HCT116 (cell line): ENCODE measurements around the gene NAA60. TPM values are rescaled to one million over a fixed set of nuclear protein-coding genes. Genes with fewer than 3 reads are reported as not detected.

Experiments
- ATAC-seq: fragments of 200-7000 bp; cut with Tn5 transposase; 2 replicates; pipeline ENCODE4 v1.9.1; 2020; ENCODE audit warnings: mild to moderate bottlenecking, moderate library complexity
- BruUV-seq: library from RNA; stranded (reverse); fragments of 400-500 nt; replicated peaks from 2 replicates; lab custom pipeline; 2021; lab: Mats Ljungman, UMichigan
- CTCF ChIA-PET: fragments of 300-600 bp; sonication (Branson Sonifier 250); formaldehyde crosslinking; loops from one replicate; lab custom pipeline; 2021; ENCODE audit warnings: antibody characterized with exemption; lab: Charles Lee
- POLR2A ChIA-PET: fragments of 300-600, 350-600 bp; sonication (Branson Sonifier 250); formaldehyde crosslinking; loops from one replicate; lab custom pipeline; 2021; ENCODE audit warnings: antibody characterized with exemption; lab: Charles Lee
- RAD21 ChIA-PET, 2 experiments: fragments of 300-600 bp; sonication (Branson Sonifier 250); formaldehyde crosslinking; loops; one replicate each; lab custom pipeline; 2023; ENCODE audit warnings: low total read pairs in 2 of 2; ENCODE audit not compliant: uncharacterized antibody in 2 of 2, unreplicated experiment in 2 of 2, low non-redundant PET in 1 of 2; lab: Charles Lee
- DNase-seq: peaks from one replicate; pipeline ENCODE4 v3.0.0-alpha.2; 2010; ENCODE audit warnings: low read depth, low spot score
- H2AFZ ChIP-seq: fragments of 200-600 bp; shearing (Covaris generic), sonication (generic); 2 replicates; pipeline ENCODE4 v1.6.1; 2017; ENCODE audit warnings: low read depth, mixed run types, mixed read lengths, antibody characterized with exemption, low read length; ENCODE audit not compliant: poor library complexity, severe bottlenecking
- H3K27ac ChIP-seq: 2 replicates; pipeline ENCODE4 v1.5.1; 2012; ENCODE audit warnings: low read depth, low read length
- H3K27me3 ChIP-seq: fragments of 200-600 bp; sonication (generic); 2 replicates; pipeline ENCODE4 v1.6.1; 2016; ENCODE audit warnings: mixed run types, low read length, mixed read lengths; ENCODE audit not compliant: insufficient read depth
- H3K36me3 ChIP-seq, 2 experiments: fragments of 200-500 bp in 1 of 2; fragments of 200-600 bp in 1 of 2; sonication (Bioruptor generic) in 1 of 2; sonication (generic) in 1 of 2; 2 replicates each; pipeline versions ENCODE4 v1.5.1 to v1.6.1; 2014 to 2016; ENCODE audit warnings: low read length in 2 of 2, inconsistent platforms in 1 of 2, mixed read lengths in 1 of 2, mixed run types in 1 of 2; ENCODE audit not compliant: insufficient read depth in 2 of 2, control insufficient read depth in 1 of 2
- H3K4me1 ChIP-seq, 2 experiments: fragments of 200-600 bp in 1 of 2; sonication (generic) in 1 of 2; 2 replicates each; pipeline versions ENCODE4 v1.5.1 to v1.6.1; 2012 to 2017; ENCODE audit warnings: low read length in 2 of 2, inconsistent platforms in 1 of 2, mild to moderate bottlenecking in 1 of 2, mixed read lengths in 1 of 2, mixed run types in 1 of 2, moderate library complexity in 1 of 2; ENCODE audit not compliant: insufficient read depth in 2 of 2, control insufficient read depth in 1 of 2
- H3K4me2 ChIP-seq: fragments of 200-600 bp; sonication (generic); 2 replicates; pipeline ENCODE4 v1.6.1; 2017; ENCODE audit warnings: mixed run types, low read length, mixed read lengths
- H3K4me3 ChIP-seq, 2 experiments: fragments of 200-600 bp in 1 of 2; sonication (generic) in 1 of 2; replicated peaks in 1 of 2; 2 replicates each; pipeline ENCODE4 v1.5.1; 2011 to 2016; ENCODE audit warnings: low read length in 2 of 2, control low read depth in 1 of 2, low read depth in 1 of 2, mild to moderate bottlenecking in 1 of 2, mixed read lengths in 1 of 2, mixed run types in 1 of 2
- H3K79me2 ChIP-seq: fragments of 200-600 bp; sonication (generic); 2 replicates; pipeline ENCODE4 v1.6.1; 2017; ENCODE audit warnings: mild to moderate bottlenecking, mixed run types, low read length, moderate library complexity, mixed read lengths; ENCODE audit not compliant: insufficient read depth
- H3K9ac ChIP-seq: fragments of 200-600 bp; sonication (generic); 2 replicates; pipeline ENCODE4 v1.6.1; 2016; ENCODE audit warnings: low read length, mixed read lengths
- H3K9me2 ChIP-seq: fragments of 200-600 bp; sonication (generic), shearing (Covaris generic); 2 replicates; pipeline ENCODE4 v1.6.1; 2017; ENCODE audit warnings: mixed run types, mild to moderate bottlenecking, moderate library complexity; ENCODE audit not compliant: insufficient read depth
- H3K9me3 ChIP-seq, 2 experiments: fragments of 200-500 bp in 1 of 2; fragments of 200-600 bp in 1 of 2; sonication (Bioruptor generic) in 1 of 2; sonication (generic) in 1 of 2; 2 replicates each; pipeline ENCODE4 v1.6.1; 2014 to 2017; ENCODE audit warnings: low read length in 2 of 2, mixed read lengths in 2 of 2, inconsistent platforms in 1 of 2, low read depth in 1 of 2, mild to moderate bottlenecking in 1 of 2, mixed run types in 1 of 2, moderate library complexity in 1 of 2; ENCODE audit not compliant: control insufficient read depth in 1 of 2, insufficient read depth in 1 of 2
- H4K20me1 ChIP-seq: fragments of 200-600 bp; sonication (generic), shearing (Covaris generic); 2 replicates; pipeline ENCODE4 v1.6.1; 2017; ENCODE audit warnings: mixed run types, mild to moderate bottlenecking, moderate library complexity; ENCODE audit not compliant: insufficient read depth
- CBX3 ChIP-seq: IDR thresholded peaks from 2 replicates; pipeline ENCODE4 v1.6.1; 2012; ENCODE audit warnings: low read depth
- CTCF ChIP-seq, 3 experiments: fragments of 200-600 bp in 1 of 3; sonication (generic) in 1 of 3; IDR thresholded peaks in 2 of 3; conservative IDR thresholded peaks in 1 of 3; 2 replicates each; pipeline ENCODE4 v1.5.1; 2012 to 2017; ENCODE audit warnings: low read depth in 2 of 3, low read length in 2 of 3, antibody characterized with exemption in 1 of 3, borderline replicate concordance in 1 of 3, control low read depth in 1 of 3, mild to moderate bottlenecking in 1 of 3, mixed read lengths in 1 of 3, mixed run types in 1 of 3, moderate library complexity in 1 of 3; ENCODE audit not compliant: insufficient read depth in 1 of 3
- EGR1 ChIP-seq: IDR thresholded peaks from 2 replicates; pipeline ENCODE4 v1.6.1; 2012; ENCODE audit warnings: low read depth
- ELF1 ChIP-seq: IDR thresholded peaks from 2 replicates; pipeline ENCODE4 v1.6.1; 2012; ENCODE audit warnings: low read depth, borderline replicate concordance
- EZH2 ChIP-seq: fragments of 200-600 bp; sonication (generic); IDR thresholded peaks from 2 replicates; pipeline ENCODE4 v1.6.1; 2017; ENCODE audit warnings: antibody characterized with exemption, mixed run types
- EZH2phosphoT487 ChIP-seq: fragments of 200-600 bp; IDR thresholded peaks from 2 replicates; pipeline ENCODE4 v1.6.1; 2018; ENCODE audit warnings: antibody characterized with exemption, borderline replicate concordance
- FOSL1 ChIP-seq: IDR thresholded peaks from 2 replicates; pipeline ENCODE4 v1.6.1; 2012; ENCODE audit warnings: low read depth
- JUND ChIP-seq: IDR thresholded peaks from 2 replicates; pipeline ENCODE4 v1.6.1; 2012
- MAX ChIP-seq: IDR thresholded peaks from 2 replicates; pipeline ENCODE4 v1.6.1; 2012
- POLR2AphosphoS5 ChIP-seq: IDR thresholded peaks from 2 replicates; pipeline ENCODE4 v1.6.1; 2011; ENCODE audit warnings: mild to moderate bottlenecking, low read depth, low read length, moderate library complexity
- SIN3A ChIP-seq: IDR thresholded peaks from 2 replicates; pipeline ENCODE4 v1.6.1; 2012; ENCODE audit warnings: low read depth
- SP1 ChIP-seq: IDR thresholded peaks from 2 replicates; pipeline ENCODE4 v1.6.1; 2012; ENCODE audit warnings: low read depth
- SRF ChIP-seq: IDR thresholded peaks from 2 replicates; pipeline ENCODE4 v1.6.1; 2012; ENCODE audit warnings: low read depth
- TCF7L2 ChIP-seq: IDR thresholded peaks from 2 replicates; pipeline ENCODE4 v1.7.0; 2011; ENCODE audit warnings: borderline replicate concordance, inconsistent platforms; ENCODE audit not compliant: insufficient read depth, insufficient read length; ENCODE audit errors: extremely low read depth
- ZFX ChIP-seq: fragments of 450-650 bp; IDR thresholded peaks from 2 replicates; pipeline ENCODE4 v1.6.1; 2017
- ZNF274 ChIP-seq: fragments of 200-500 bp; sonication (Bioruptor generic); IDR thresholded peaks from 2 replicates; pipeline ENCODE4 v1.6.1; 2014; ENCODE audit warnings: mild to moderate bottlenecking, low read depth, low read length, inconsistent platforms
- intact Hi-C: fragments of 100-400 bp; cut with micrococcal nuclease; formaldehyde crosslinking; loops from 2 replicates; pipeline ENCODE4 v1.10.0; 2022
- total RNA-seq: library from RNA; stranded (reverse); gene quantifications from one replicate; pipeline ENCODE4 v1.2.1, GENCODE V29; 2021; ENCODE audit not compliant: unreplicated experiment
- TF ChIP-seq, protein P1 (sequence below): IDR thresholded peaks from 2 replicates; pipeline ENCODE4 v1.6.1; 2012

Gene NAA60
- total RNA-seq, 1 experiment from 2014 or later: 32.2 TPM

GRCh38 chr16:3518986-3519348 is 75.5 kb downstream of the NAA60 start:
- TF ChIP-seq EZH2 (no peak), CTCF (IDR thresholded peaks at IDR 0.05 in 2 of 3, conservative IDR thresholded peaks at IDR 0.05 in 1 of 3; ENCODE audit: borderline replicate concordance in 1 of 3, insufficient read depth in 1 of 3, low read depth in 2 of 3, low read length in 2 of 3) (no peak), CBX3 (no peak), FOSL1 (no peak)
- CTCF ChIA-PET: no interaction called here
- no peaks in the 10 kb centered on the region for H3K27me3 ChIP-seq
- no peak overlapping the region for H3K4me3 ChIP-seq
- RAD21 ChIA-PET: no interaction called here
- POLR2A ChIA-PET: no interaction called here
- no peak for DNase-seq
- no peaks in the 10 kb centered on the region for H4K20me1 ChIP-seq
- H3K4me2 ChIP-seq: no peak overlapping the region
- H3K36me3 ChIP-seq: peaks cover 21 to 44% of the 10 kb centered on the region in 2 experiments
- H3K4me1 ChIP-seq: no peaks in the 10 kb centered on the region
- intact Hi-C loops: no loop called here
- no peak overlapping the region for H3K9ac ChIP-seq
- H3K79me2 ChIP-seq: no peaks in the 10 kb centered on the region
- H3K9me3 ChIP-seq: no peaks in the 10 kb centered on the region
- no peak overlapping the region for H3K27ac ChIP-seq
- BruUV-seq: no TSS peak
- no peaks in the 10 kb centered on the region for H3K9me2 ChIP-seq
- no peak overlapping the region for H2AFZ ChIP-seq
- ATAC-seq: no peak

DNA sequence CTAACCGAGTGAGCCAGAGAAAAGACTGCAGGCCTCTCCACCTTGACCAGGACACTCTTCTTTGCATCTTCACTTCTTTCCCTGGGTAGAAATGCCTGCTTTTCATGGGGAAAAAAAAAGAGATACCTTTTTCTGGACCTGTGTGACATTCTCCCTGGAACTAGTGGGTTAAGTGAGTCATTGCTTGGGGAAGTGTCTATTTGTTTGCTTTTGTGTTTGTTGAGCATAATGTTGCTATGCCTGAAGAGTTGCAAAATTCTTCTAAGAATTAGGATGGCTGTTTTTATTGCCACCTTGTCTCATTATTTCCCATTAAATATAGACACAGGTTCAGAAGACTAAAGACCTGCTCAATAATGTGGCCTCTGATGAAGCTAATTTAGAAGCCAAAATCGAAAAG is 76.1 kb downstream of the NAA60 start:
- RAD21 ChIA-PET: no interaction called here
- intact Hi-C loops: no loop called here
- Histone ChIP-seq H3K4me1 (no peaks in the 10 kb centered on the region), H3K9me2 (no peaks in the 10 kb centered on the region), H3K9me3 (no peaks in the 10 kb centered on the region), H3K4me3 (no peak overlapping the region), H3K27ac (no peak overlapping the region), H3K36me3 (peaks cover 18 to 43% of the 10 kb centered on the region in 2 experiments), H3K9ac (no peak overlapping the region), H3K27me3 (no peaks in the 10 kb centered on the region), H2AFZ (no peak overlapping the region), H3K4me2 (no peak overlapping the region), H4K20me1 (no peaks in the 10 kb centered on the region), H3K79me2 (no peaks in the 10 kb centered on the region)
- no peak for DNase-seq
- CTCF ChIA-PET: no interaction called here
- BruUV-seq: no TSS peak
- POLR2A ChIA-PET: no interaction called here
- no peak for ATAC-seq
- TF ChIP-seq, protein P1, sequence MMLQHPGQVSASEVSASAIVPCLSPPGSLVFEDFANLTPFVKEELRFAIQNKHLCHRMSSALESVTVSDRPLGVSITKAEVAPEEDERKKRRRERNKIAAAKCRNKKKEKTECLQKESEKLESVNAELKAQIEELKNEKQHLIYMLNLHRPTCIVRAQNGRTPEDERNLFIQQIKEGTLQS: no peak
- no peak for TF ChIP-seq TCF7L2
- TF ChIP-seq POLR2AphosphoS5: no peak
- no peak for TF ChIP-seq EZH2phosphoT487
- no peak for TF ChIP-seq CTCF (IDR thresholded peaks at IDR 0.05 in 2 of 3, conservative IDR thresholded peaks at IDR 0.05 in 1 of 3; ENCODE audit: borderline replicate concordance in 1 of 3, insufficient read depth in 1 of 3, low read depth in 2 of 3, low read length in 2 of 3)
- no peak for TF ChIP-seq EGR1
- no peak for TF ChIP-seq SRF
- TF ChIP-seq ZNF274: no peak
- TF ChIP-seq SIN3A: no peak
- no peak for TF ChIP-seq SP1
- TF ChIP-seq JUND: no peak
- no peak for TF ChIP-seq ZFX
- no peak for TF ChIP-seq ELF1
- TF ChIP-seq MAX: no peak
